Measurements from ENCODE around the gene GALR1. TPM values are rescaled to one million over a fixed set of nuclear protein-coding genes. Genes with fewer than 3 reads are reported as not detected.

The GALR1 gene
- polyA plus RNA-seq, 1 of the 3 experiments (the other 2 are of a cell fraction): not detected

GRCh38 chr18:77207540-77207939 is 42.1 kb upstream of the GALR1 start:
- Histone ChIP-seq H3K9ac (no peak overlapping the region), H3K4me2 (no peak overlapping the region), H3K27ac (ENCODE audit: low read depth in 2 of 2, low read length in 1 of 2) (no peak overlapping the region), H3K27me3 (ENCODE audit: insufficient read depth) (no peaks in the 10 kb centered on the region), H2AFZ (ENCODE audit: low read depth) (no peak overlapping the region), H3K4me3 (ENCODE audit: low read depth in 2 of 2, low read length in 1 of 2) (no peak overlapping the region), H3F3A (replicated peaks; ENCODE audit: insufficient read depth) (no peaks in the 10 kb centered on the region), H4K20me1 (ENCODE audit: insufficient read depth) (no peaks in the 10 kb centered on the region), H3K9me2 (no peaks in the 10 kb centered on the region), H3K9me3 (no peaks in the 10 kb centered on the region), H3K36me3 (replicated peaks in 1 of 2; ENCODE audit: control insufficient read depth in 1 of 2, insufficient read depth in 2 of 2, low read length in 1 of 2) (no peaks in the 10 kb centered on the region), H3K4me1 (ENCODE audit: control insufficient read depth in 1 of 2, insufficient read depth in 2 of 2, low read depth in 1 of 2, low read length in 1 of 2) (no peaks in the 10 kb centered on the region; a peak in 1 of 4 replicates), H3K79me2 (ENCODE audit: insufficient read depth) (no peaks in the 10 kb centered on the region)
- WGBS (ENCODE audit: low lambda C conversion rate): 31% methylated on average over 10 of the region's 10 CpGs
- ChIA-PET CTCF (interaction anchor here (0.6 to 1.6 kb wide), 7 partner anchors 9 to 285 kb away, joined by 3 to 5 read pairs (median 3); no protein-coding TSS in a partner anchor), POLR2A (no interaction called here)
- peak; percentile 64 for DNase-seq
- no peak for TF ChIP-seq FOXM1 (IDR thresholded peaks at IDR 0.05; ENCODE audit: low read depth)
- no peak for TF ChIP-seq SIN3A (IDR thresholded peaks at IDR 0.05; ENCODE audit: borderline replicate concordance, low read depth, low read length)
- TF ChIP-seq RAD21 (IDR thresholded peaks at IDR 0.05; ENCODE audit: low read length): no peak
- no peak for TF ChIP-seq JUND (IDR thresholded peaks at IDR 0.05)
- TF ChIP-seq EP300 (IDR thresholded peaks at IDR 0.05; ENCODE audit: borderline replicate concordance in 1 of 2, low read depth in 1 of 2, low read length in 1 of 2): no peak
- TF ChIP-seq TEAD4 (IDR thresholded peaks at IDR 0.05; ENCODE audit: borderline replicate concordance, insufficient read depth): no peak
- TF ChIP-seq RXRA (IDR thresholded peaks at IDR 0.05; ENCODE audit: borderline replicate concordance, low read depth): 0 out of 2 replicates have a peak, but pooled peaks have one; percentile 10
- TF ChIP-seq EZH2phosphoT487 (IDR thresholded peaks at IDR 0.05; ENCODE audit: borderline replicate concordance, low read depth): no peak
- TF ChIP-seq RFX5 (IDR thresholded peaks at IDR 0.05; ENCODE audit: low read length): no peak
- TF ChIP-seq NRF1 (IDR thresholded peaks at IDR 0.05; ENCODE audit: low read depth, low read length): no peak
- no peak for TF ChIP-seq ELF1 (IDR thresholded peaks at IDR 0.05)
- peak; percentile 36 for TF ChIP-seq NFIC (IDR thresholded peaks at IDR 0.05; ENCODE audit: borderline replicate concordance)
- TF ChIP-seq TCF12 (IDR thresholded peaks at IDR 0.05): peak; percentile 34
- TF ChIP-seq, protein P1, sequence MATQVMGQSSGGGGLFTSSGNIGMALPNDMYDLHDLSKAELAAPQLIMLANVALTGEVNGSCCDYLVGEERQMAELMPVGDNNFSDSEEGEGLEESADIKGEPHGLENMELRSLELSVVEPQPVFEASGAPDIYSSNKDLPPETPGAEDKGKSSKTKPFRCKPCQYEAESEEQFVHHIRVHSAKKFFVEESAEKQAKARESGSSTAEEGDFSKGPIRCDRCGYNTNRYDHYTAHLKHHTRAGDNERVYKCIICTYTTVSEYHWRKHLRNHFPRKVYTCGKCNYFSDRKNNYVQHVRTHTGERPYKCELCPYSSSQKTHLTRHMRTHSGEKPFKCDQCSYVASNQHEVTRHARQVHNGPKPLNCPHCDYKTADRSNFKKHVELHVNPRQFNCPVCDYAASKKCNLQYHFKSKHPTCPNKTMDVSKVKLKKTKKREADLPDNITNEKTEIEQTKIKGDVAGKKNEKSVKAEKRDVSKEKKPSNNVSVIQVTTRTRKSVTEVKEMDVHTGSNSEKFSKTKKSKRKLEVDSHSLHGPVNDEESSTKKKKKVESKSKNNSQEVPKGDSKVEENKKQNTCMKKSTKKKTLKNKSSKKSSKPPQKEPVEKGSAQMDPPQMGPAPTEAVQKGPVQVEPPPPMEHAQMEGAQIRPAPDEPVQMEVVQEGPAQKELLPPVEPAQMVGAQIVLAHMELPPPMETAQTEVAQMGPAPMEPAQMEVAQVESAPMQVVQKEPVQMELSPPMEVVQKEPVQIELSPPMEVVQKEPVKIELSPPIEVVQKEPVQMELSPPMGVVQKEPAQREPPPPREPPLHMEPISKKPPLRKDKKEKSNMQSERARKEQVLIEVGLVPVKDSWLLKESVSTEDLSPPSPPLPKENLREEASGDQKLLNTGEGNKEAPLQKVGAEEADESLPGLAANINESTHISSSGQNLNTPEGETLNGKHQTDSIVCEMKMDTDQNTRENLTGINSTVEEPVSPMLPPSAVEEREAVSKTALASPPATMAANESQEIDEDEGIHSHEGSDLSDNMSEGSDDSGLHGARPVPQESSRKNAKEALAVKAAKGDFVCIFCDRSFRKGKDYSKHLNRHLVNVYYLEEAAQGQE (IDR thresholded peaks at IDR 0.05; ENCODE audit: low read depth, low read length): no peak
- TF ChIP-seq, protein P2, sequence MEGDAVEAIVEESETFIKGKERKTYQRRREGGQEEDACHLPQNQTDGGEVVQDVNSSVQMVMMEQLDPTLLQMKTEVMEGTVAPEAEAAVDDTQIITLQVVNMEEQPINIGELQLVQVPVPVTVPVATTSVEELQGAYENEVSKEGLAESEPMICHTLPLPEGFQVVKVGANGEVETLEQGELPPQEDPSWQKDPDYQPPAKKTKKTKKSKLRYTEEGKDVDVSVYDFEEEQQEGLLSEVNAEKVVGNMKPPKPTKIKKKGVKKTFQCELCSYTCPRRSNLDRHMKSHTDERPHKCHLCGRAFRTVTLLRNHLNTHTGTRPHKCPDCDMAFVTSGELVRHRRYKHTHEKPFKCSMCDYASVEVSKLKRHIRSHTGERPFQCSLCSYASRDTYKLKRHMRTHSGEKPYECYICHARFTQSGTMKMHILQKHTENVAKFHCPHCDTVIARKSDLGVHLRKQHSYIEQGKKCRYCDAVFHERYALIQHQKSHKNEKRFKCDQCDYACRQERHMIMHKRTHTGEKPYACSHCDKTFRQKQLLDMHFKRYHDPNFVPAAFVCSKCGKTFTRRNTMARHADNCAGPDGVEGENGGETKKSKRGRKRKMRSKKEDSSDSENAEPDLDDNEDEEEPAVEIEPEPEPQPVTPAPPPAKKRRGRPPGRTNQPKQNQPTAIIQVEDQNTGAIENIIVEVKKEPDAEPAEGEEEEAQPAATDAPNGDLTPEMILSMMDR (IDR thresholded peaks at IDR 0.05): peak; percentile 63
- TF ChIP-seq MAX (IDR thresholded peaks at IDR 0.05; ENCODE audit: low read depth): peak; percentile 32; the same call in 1 of the 2 replicates
- no peak for TF ChIP-seq MEF2A (IDR thresholded peaks at IDR 0.05; ENCODE audit: borderline replicate concordance, low read depth)
- no peak for TF ChIP-seq PBX3 (IDR thresholded peaks at IDR 0.05)
- TF ChIP-seq, protein P3, sequence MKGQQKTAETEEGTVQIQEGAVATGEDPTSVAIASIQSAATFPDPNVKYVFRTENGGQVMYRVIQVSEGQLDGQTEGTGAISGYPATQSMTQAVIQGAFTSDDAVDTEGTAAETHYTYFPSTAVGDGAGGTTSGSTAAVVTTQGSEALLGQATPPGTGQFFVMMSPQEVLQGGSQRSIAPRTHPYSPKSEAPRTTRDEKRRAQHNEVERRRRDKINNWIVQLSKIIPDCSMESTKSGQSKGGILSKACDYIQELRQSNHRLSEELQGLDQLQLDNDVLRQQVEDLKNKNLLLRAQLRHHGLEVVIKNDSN (IDR thresholded peaks at IDR 0.05; ENCODE audit: borderline replicate concordance, low read depth): no peak
- no peak for TF ChIP-seq YY1 (IDR thresholded peaks at IDR 0.05; ENCODE audit: low read depth)
- no peak for TF ChIP-seq FOXJ3 (CRISPR knock-in tag; IDR thresholded peaks at IDR 0.05)
- no peak for TF ChIP-seq GATA2 (CRISPR knock-in tag; IDR thresholded peaks at IDR 0.05)
- no peak for TF ChIP-seq USF2 (IDR thresholded peaks at IDR 0.05; ENCODE audit: borderline replicate concordance, low read depth, low read length)
- TF ChIP-seq CHD2 (IDR thresholded peaks at IDR 0.05; ENCODE audit: low read length, partially characterized antibody): no peak
- no peak for TF ChIP-seq RCOR1 (IDR thresholded peaks at IDR 0.05; ENCODE audit: low read length)
